HepG2 (cell line): ENCODE results near the gene PMVK. TPM values are rescaled to one million over a fixed set of nuclear protein-coding genes. Genes with fewer than 3 reads are reported as not detected.

Experiments
- ATAC-seq: fragments of 200-7000 bp; cut with Tn5 transposase; 3 replicates; pipeline ENCODE4 v1.9.1; 2020; ENCODE audit warnings: mild to moderate bottlenecking, moderate library complexity
- BruUV-seq: library from RNA; stranded (reverse); fragments of 400-500 nt; replicated peaks from 2 replicates; lab custom pipeline; 2021; lab: Mats Ljungman, UMichigan
- CTCF ChIA-PET: fragments of 300-600 bp; formaldehyde crosslinking; extraction: SDS; loops from one replicate; lab custom pipeline; 2021; ENCODE audit warnings: low total read pairs, inconsistent platforms, low intra/inter-chr PET ratio; lab: Yijun Ruan, JAX
- POLR2A ChIA-PET: fragments of 350-600 bp; sonication (Branson Sonifier 250); formaldehyde crosslinking; loops from one replicate; lab custom pipeline; 2020; ENCODE audit warnings: antibody characterized with exemption, inconsistent platforms; lab: Yijun Ruan, JAX
- DNase-seq: peaks from one replicate; pipeline ENCODE4 v3.0.0-alpha.2; 2015; ENCODE audit warnings: low spot score
- FAIRE-seq: peaks from 3 replicates; lab custom pipeline; 2011; peaks lifted over from hg19 to GRCh38; lab: Jason Lieb, UNC
- H2AFZ ChIP-seq: one replicate; pipeline ENCODE4 v1.6.1; 2011; ENCODE audit warnings: low read length, inconsistent platforms
- H3K27ac ChIP-seq: fragments of 300-600 bp; 3 replicates; pipeline ENCODE4 v1.8.0; 2011; ENCODE audit warnings: mixed run types, mild to moderate bottlenecking, mixed read lengths, low read length, inconsistent platforms; ENCODE audit not compliant: insufficient read depth; ENCODE audit errors: extremely low read length
- H3K27me3 ChIP-seq, 2 experiments: fragments of 200-600 bp in 1 of 2; 2 replicates in 1 of 2; 3 replicates in 1 of 2; pipeline versions ENCODE4 v1.6.0 to v1.8.0; 2011; ENCODE audit warnings: low read length in 2 of 2, mild to moderate bottlenecking in 2 of 2, moderate library complexity in 2 of 2, inconsistent platforms in 1 of 2; ENCODE audit not compliant: insufficient read depth in 2 of 2, control insufficient read depth in 1 of 2
- H3K36me3 ChIP-seq, 2 experiments: fragments of 200-600 bp in 1 of 2; replicated peaks in 1 of 2; 2 replicates in 1 of 2; 3 replicates in 1 of 2; pipeline versions ENCODE4 v1.5.1 to v1.8.0; 2011; ENCODE audit warnings: low read length in 2 of 2, inconsistent platforms in 1 of 2; ENCODE audit not compliant: insufficient read depth in 2 of 2, control insufficient read depth in 1 of 2
- H3K4me1 ChIP-seq: 2 replicates; pipeline ENCODE4 v1.5.1; 2012; ENCODE audit warnings: low read length, inconsistent platforms; ENCODE audit not compliant: insufficient read depth
- H3K4me2 ChIP-seq: 2 replicates; pipeline ENCODE4 v1.6.0; 2011; ENCODE audit warnings: low read depth, low read length, inconsistent platforms
- H3K4me3 ChIP-seq, 3 experiments: fragments of 200-600 bp in 1 of 3; sonication (generic), shearing (Covaris generic) in 1 of 3; replicated peaks in 1 of 3; 2 replicates each; pipeline ENCODE4 v1.5.1; 2011 to 2016; ENCODE audit warnings: low read length in 3 of 3, inconsistent platforms in 2 of 3, low read depth in 2 of 3, mild to moderate bottlenecking in 2 of 3, control low read depth in 1 of 3, mixed read lengths in 1 of 3; ENCODE audit not compliant: insufficient read depth in 1 of 3
- H3K79me2 ChIP-seq: one replicate; pipeline ENCODE4 v1.6.1; 2011; ENCODE audit warnings: low read length, inconsistent platforms; ENCODE audit not compliant: insufficient read depth
- H3K9ac ChIP-seq: 2 replicates; pipeline ENCODE4 v1.6.0; 2011; ENCODE audit warnings: mild to moderate bottlenecking, low read depth, low read length, inconsistent platforms; ENCODE audit not compliant: insufficient read depth
- H3K9me3 ChIP-seq: 2 replicates; pipeline ENCODE4 v1.5.1; 2012; ENCODE audit warnings: mild to moderate bottlenecking, low read length
- H4K20me1 ChIP-seq: 2 replicates; pipeline ENCODE4 v1.6.0; 2011; ENCODE audit warnings: inconsistent platforms, mild to moderate bottlenecking, low read length, moderate library complexity; ENCODE audit not compliant: insufficient read depth
- ATF7-NPFF ChIP-seq: sonication (generic); formaldehyde crosslinking; IDR thresholded peaks from 2 replicates; pipeline ENCODE4 v1.8.1; 2023; ENCODE audit warnings: mild to moderate bottlenecking, low read depth, missing genetic modification reagents, moderate library complexity
- FOXO4 ChIP-seq: sonication (generic); formaldehyde crosslinking; conservative IDR thresholded peaks from 2 replicates; pipeline ENCODE4 v1.8.1; 2023; ENCODE audit warnings: missing genetic modification reagents
- GATA4 ChIP-seq: sonication (generic); IDR thresholded peaks from 2 replicates; pipeline ENCODE4 v1.6.1; 2016; ENCODE audit warnings: antibody characterized with exemption, low read depth, borderline replicate concordance
- HES4 ChIP-seq: sonication (generic); formaldehyde crosslinking; IDR thresholded peaks from 2 replicates; pipeline ENCODE4 v1.9.0; 2021; ENCODE audit warnings: mild to moderate bottlenecking, missing genetic modification reagents, borderline replicate concordance
- KDM2A ChIP-seq: sonication (generic); formaldehyde crosslinking; IDR thresholded peaks from 2 replicates; pipeline ENCODE4 v1.4.0; 2020; ENCODE audit warnings: low read depth, missing genetic modification reagents, borderline replicate concordance
- MATR3 ChIP-seq: sonication (generic); formaldehyde crosslinking; IDR thresholded peaks from 2 replicates; pipeline ENCODE4 v1.4.0; 2020; ENCODE audit warnings: missing genetic modification reagents
- MAX ChIP-seq: IDR thresholded peaks from 2 replicates; pipeline ENCODE4 v1.6.1; 2012; ENCODE audit warnings: inconsistent platforms
- ZBTB20 ChIP-seq: sonication (generic); formaldehyde crosslinking; IDR thresholded peaks from 2 replicates; pipeline ENCODE4 v1.8.1; 2023; ENCODE audit warnings: missing genetic modification reagents, low read depth, mild to moderate bottlenecking, borderline replicate concordance
- ZBTB46 ChIP-seq: sonication (generic); formaldehyde crosslinking; IDR thresholded peaks from 2 replicates; pipeline ENCODE4 v1.4.0; 2020; ENCODE audit warnings: mild to moderate bottlenecking, missing genetic modification reagents, borderline replicate concordance
- ZNF496 ChIP-seq: sonication (generic); formaldehyde crosslinking; IDR thresholded peaks from 2 replicates; pipeline ENCODE4 v1.8.1; 2023; ENCODE audit warnings: mild to moderate bottlenecking, moderate library complexity, missing genetic modification reagents; ENCODE audit not compliant: insufficient replicate concordance
- ZNF556 ChIP-seq: sonication (generic); formaldehyde crosslinking; IDR thresholded peaks from 2 replicates; pipeline ENCODE4 v1.4.0; 2020; ENCODE audit warnings: mild to moderate bottlenecking, missing genetic modification reagents, borderline replicate concordance
- ZNF558 ChIP-seq: sonication (generic); formaldehyde crosslinking; IDR thresholded peaks from 2 replicates; pipeline ENCODE4 v1.9.0; 2022; ENCODE audit warnings: mild to moderate bottlenecking, missing genetic modification reagents, borderline replicate concordance
- ZNF570 ChIP-seq: sonication (generic); formaldehyde crosslinking; IDR thresholded peaks from 2 replicates; pipeline ENCODE4 v1.4.0; 2020; ENCODE audit warnings: mild to moderate bottlenecking, missing genetic modification reagents, borderline replicate concordance
- whole genome bisulfite sequencing: methylation state at CpG from one replicate; pipeline ENCODE4 v1.1.6; 2017; ENCODE audit warnings: low lambda C conversion rate; 5-methylcytosine and 5-hydroxymethylcytosine counted together
- in situ Hi-C: cut with HindIII; loops from 2 replicates; pipeline ENCODE4 v1.10.0; 2017; ENCODE audit warnings: low pct_unique_long_range_greater_than_20kb; ENCODE audit not compliant: extremely low pct_ligation_motif_present
- intact Hi-C: fragments of 100-400 bp; cut with micrococcal nuclease; formaldehyde crosslinking; loops from one replicate; pipeline ENCODE4 v1.10.0; 2022; ENCODE audit not compliant: unreplicated experiment
- polyA plus RNA-seq, 8 experiments: library from polyadenylated mRNA; depleted of rRNA in 3 of 8; stranded (reverse) in 7 of 8; unstranded in 1 of 8; fragments of >200 nt; fragmentation: Illumina TruSeq in 4 of 8; extraction: Trizol in 4 of 8; gene quantifications; 2 replicates each; pipeline versions ENCODE4 v1.2.1 to v1.2.3, GENCODE V29; 2011 to 2016; ENCODE audit warnings: low read depth in 4 of 8, missing spikeins in 1 of 8, mixed read lengths in 1 of 8; ENCODE audit not compliant: insufficient read depth in 1 of 8
- total RNA-seq, 5 experiments: library from RNA; depleted of rRNA; stranded (reverse); fragments of >200 nt; fragmentation: Illumina TruSeq; extraction: Trizol; gene quantifications; 2 replicates each; pipeline ENCODE4 v1.2.3, GENCODE V29; 2016; ENCODE audit warnings: low read depth in 1 of 5
- TF ChIP-seq, protein P1 (sequence below): sonication (generic); formaldehyde crosslinking; IDR thresholded peaks from 2 replicates; pipeline ENCODE4 v1.4.0; 2020; ENCODE audit warnings: missing genetic modification reagents
- TF ChIP-seq, protein P2 (sequence below): sonication (generic); formaldehyde crosslinking; IDR thresholded peaks from 2 replicates; pipeline ENCODE4 v1.8.0; 2022; ENCODE audit warnings: mild to moderate bottlenecking, missing genetic modification reagents
- TF ChIP-seq, protein P3 (sequence below): IDR thresholded peaks from 2 replicates; pipeline ENCODE4 v1.6.1; 2018; ENCODE audit warnings: missing genetic modification reagents

Gene PMVK
- total and polyA plus RNA-seq, 2 of the 13 experiments (the other 11 are each of a cell fraction or from before 2014, with no cell fraction given) = 3.9 to 12.6 TPM

DNA sequence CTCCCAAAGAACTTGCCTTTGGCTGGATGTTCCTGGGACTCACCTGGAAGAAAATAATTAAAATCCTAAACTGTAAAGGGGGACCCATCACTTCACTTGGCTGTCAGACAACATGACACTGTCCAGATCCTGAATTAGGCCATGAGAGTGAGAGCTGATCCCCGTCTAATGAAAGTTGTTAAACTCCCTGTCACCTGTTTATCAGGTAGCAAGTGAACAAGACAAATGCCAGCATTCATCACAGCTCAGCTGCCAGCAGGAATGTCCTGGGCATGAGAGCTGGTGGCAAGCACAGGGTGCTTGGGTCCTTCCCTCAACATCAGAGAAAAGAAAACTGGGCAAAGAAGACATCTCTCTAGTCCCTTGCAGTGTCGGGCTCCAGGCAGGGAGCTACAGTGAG lies 23.8 kb downstream of the PMVK start:
- no peaks in the 10 kb centered on the region for H3K79me2 ChIP-seq
- WGBS = 47% methylated on average over 2 of the region's 2 CpGs
- POLR2A ChIA-PET = interaction anchor here (1.3 kb wide), 1 partner anchor 20 kb away, joined by 14 read pairs; no protein-coding TSS in a partner anchor
- no TSS peak for BruUV-seq
- intact Hi-C loops (no loop called here), in situ Hi-C loops (no loop called here)
- H3K4me2 ChIP-seq = no peak overlapping the region
- H3K9me3 ChIP-seq = no peaks in the 10 kb centered on the region
- H3K36me3 ChIP-seq = no peaks in the 10 kb centered on the region
- H3K27ac ChIP-seq = no peak overlapping the region
- H3K9ac ChIP-seq = no peak overlapping the region
- peaks cover 40% of the 10 kb centered on the region for H3K4me1 ChIP-seq
- ATAC-seq = no peak
- H3K4me3 ChIP-seq = no peak overlapping the region
- no peak overlapping the region for H2AFZ ChIP-seq
- no peak for FAIRE-seq
- H4K20me1 ChIP-seq = no peaks in the 10 kb centered on the region
- no peak for DNase-seq
- CTCF ChIA-PET = no interaction called here
- no peaks in the 10 kb centered on the region for H3K27me3 ChIP-seq
- TF ChIP-seq ZNF558 (CRISPR knock-in tag) (no peak), FOXO4 (CRISPR knock-in tag) (no peak), MAX (no peak), MATR3 (CRISPR knock-in tag) (no peak), ZNF570 (CRISPR knock-in tag) (no peak), ATF7-NPFF (no peak), ZNF496 (CRISPR knock-in tag) (no peak), GATA4 (no peak), ZBTB20 (CRISPR knock-in tag) (no peak), ZBTB46 (CRISPR knock-in tag) (no peak), ZNF556 (CRISPR knock-in tag) (no peak), KDM2A (CRISPR knock-in tag) (no peak), HES4 (CRISPR knock-in tag) (no peak)
- TF ChIP-seq, protein P1, sequence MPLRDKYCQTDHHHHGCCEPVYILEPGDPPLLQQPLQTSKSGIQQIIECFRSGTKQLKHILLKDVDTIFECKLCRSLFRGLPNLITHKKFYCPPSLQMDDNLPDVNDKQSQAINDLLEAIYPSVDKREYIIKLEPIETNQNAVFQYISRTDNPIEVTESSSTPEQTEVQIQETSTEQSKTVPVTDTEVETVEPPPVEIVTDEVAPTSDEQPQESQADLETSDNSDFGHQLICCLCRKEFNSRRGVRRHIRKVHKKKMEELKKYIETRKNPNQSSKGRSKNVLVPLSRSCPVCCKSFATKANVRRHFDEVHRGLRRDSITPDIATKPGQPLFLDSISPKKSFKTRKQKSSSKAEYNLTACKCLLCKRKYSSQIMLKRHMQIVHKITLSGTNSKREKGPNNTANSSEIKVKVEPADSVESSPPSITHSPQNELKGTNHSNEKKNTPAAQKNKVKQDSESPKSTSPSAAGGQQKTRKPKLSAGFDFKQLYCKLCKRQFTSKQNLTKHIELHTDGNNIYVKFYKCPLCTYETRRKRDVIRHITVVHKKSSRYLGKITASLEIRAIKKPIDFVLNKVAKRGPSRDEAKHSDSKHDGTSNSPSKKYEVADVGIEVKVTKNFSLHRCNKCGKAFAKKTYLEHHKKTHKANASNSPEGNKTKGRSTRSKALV (CRISPR knock-in tag) = no peak
- TF ChIP-seq, protein P2, sequence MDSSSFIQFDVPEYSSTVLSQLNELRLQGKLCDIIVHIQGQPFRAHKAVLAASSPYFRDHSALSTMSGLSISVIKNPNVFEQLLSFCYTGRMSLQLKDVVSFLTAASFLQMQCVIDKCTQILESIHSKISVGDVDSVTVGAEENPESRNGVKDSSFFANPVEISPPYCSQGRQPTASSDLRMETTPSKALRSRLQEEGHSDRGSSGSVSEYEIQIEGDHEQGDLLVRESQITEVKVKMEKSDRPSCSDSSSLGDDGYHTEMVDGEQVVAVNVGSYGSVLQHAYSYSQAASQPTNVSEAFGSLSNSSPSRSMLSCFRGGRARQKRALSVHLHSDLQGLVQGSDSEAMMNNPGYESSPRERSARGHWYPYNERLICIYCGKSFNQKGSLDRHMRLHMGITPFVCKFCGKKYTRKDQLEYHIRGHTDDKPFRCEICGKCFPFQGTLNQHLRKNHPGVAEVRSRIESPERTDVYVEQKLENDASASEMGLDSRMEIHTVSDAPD (CRISPR knock-in tag) = no peak
- TF ChIP-seq, protein P3, sequence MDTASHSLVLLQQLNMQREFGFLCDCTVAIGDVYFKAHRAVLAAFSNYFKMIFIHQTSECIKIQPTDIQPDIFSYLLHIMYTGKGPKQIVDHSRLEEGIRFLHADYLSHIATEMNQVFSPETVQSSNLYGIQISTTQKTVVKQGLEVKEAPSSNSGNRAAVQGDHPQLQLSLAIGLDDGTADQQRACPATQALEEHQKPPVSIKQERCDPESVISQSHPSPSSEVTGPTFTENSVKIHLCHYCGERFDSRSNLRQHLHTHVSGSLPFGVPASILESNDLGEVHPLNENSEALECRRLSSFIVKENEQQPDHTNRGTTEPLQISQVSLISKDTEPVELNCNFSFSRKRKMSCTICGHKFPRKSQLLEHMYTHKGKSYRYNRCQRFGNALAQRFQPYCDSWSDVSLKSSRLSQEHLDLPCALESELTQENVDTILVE (CRISPR knock-in tag) = no peak
